Ovary (tissue), 9 donors: Measurements from ENCODE around the gene NXNL1. TPM values are rescaled to one million over a fixed set of nuclear protein-coding genes. Genes with fewer than 3 reads are reported as not detected.
"Not testable (repeated sequence)": the region's sequence is repeated elsewhere in the genome, so short reads cannot be mapped to it uniquely, and the experiment has no call there.

ENCODE experiments used
- DNase-seq, 5 donors: peaks; one replicate each; pipeline ENCODE4 v3.0.0-alpha.2; 2019 to 2020
- H3K27ac ChIP-seq, 2 donors: fragments of 200-600 bp; one replicate each; pipeline versions ENCODE4 v1.5.1 to v1.8.0; 2019 to 2022
- H3K27me3 ChIP-seq: fragments of 200-600 bp; one replicate; pipeline ENCODE4 v1.8.0; 2022
- H3K36me3 ChIP-seq: fragments of 200-600 bp; sonication (generic); one replicate; pipeline ENCODE4 v1.5.1; 2019
- H3K4me1 ChIP-seq: one replicate; pipeline ENCODE4 v1.8.1; 2013; ENCODE audit warnings: mild to moderate bottlenecking, moderate library complexity; ENCODE audit not compliant: insufficient read depth
- H3K4me3 ChIP-seq: fragments of 200-600 bp; sonication (generic); one replicate; pipeline ENCODE4 v1.5.1; 2017
- H3K9me3 ChIP-seq, 2 donors: fragments of 200-600 bp in 1 of 2; sonication (generic) in 1 of 2; one replicate each; pipeline versions ENCODE4 v1.5.1 to v1.8.1; 2013 to 2019; ENCODE audit warnings: mild to moderate bottlenecking in 1 of 2, moderate library complexity in 1 of 2
- EP300 ChIP-seq: sonication (generic); formaldehyde crosslinking; IDR thresholded peaks from one replicate; pipeline ENCODE4 v1.6.1; 2017; ENCODE audit warnings: antibody characterized with exemption
- POLR2A ChIP-seq: fragments of 450-650 bp; IDR thresholded peaks from one replicate; pipeline ENCODE4 v1.6.1; 2017; ENCODE audit warnings: antibody characterized with exemption, mild to moderate bottlenecking, moderate library complexity
- WGBS, 3 donors: extraction: QIAGEN DNeasy Blood & Tissue Kit in 1 of 3; methylation state at CpG; one replicate each; pipeline versions ENCODE4 v1.1.5 to v1.1.7; 2013 to 2017; 5-methylcytosine and 5-hydroxymethylcytosine counted together
- intact Hi-C, 4 donors: fragments of 100-400 bp; cut with DNase I; formaldehyde crosslinking; loops; one replicate each; pipeline versions ENCODE4 v1.11.0 to v1.15.1; 2022 to 2023
- polyA plus RNA-seq, 2 donors: library from polyadenylated mRNA; stranded (reverse); fragments of 200-250 nt in 1 of 2; fragments of 350-450 nt in 1 of 2; fragmentation: Illumina TruSeq in 1 of 2; extraction: RNeasy Lipid Tissue Mini Kit (QIAGEN cat#74804) in 1 of 2; gene quantifications; one replicate each; pipeline ENCODE4 v1.2.3, GENCODE V29; 2013 to 2014
- total RNA-seq, 7 donors: library from RNA; depleted of rRNA in 2 of 7; stranded (reverse); fragments of >200 nt in 2 of 7; fragmentation: NEBNext Ultra II Directional in 3 of 7; extraction: Animal tissue kit (Norgen Biotek cat#: 25700) in 3 of 7; gene quantifications; one replicate each; pipeline versions ENCODE4 v1.1.0 to v1.2.4, GENCODE V29; 2016 to 2023
- TF ChIP-seq, protein P1 (sequence below), 3 donors: fragments of 450-650 bp in 2 of 3; fragments of 200-600 bp in 1 of 3; IDR thresholded peaks; one replicate each; pipeline versions ENCODE4 v1.5.1 to v1.8.0; 2016 to 2022; ENCODE audit warnings: antibody characterized with exemption in 3 of 3, mild to moderate bottlenecking in 1 of 3
- donor health status: DM: no; HTN: no; CAD: no; lungs with moderate emphysema.
- donor health status: DM: no; HTN: no; CAD: no.
- donor health status: Bipolar disorder and iron deficiency.
- donor health status: DM: yes; HTN: yes; CAD: no.
- donor health status: DM: no; HTN: no; CAD: no.
- donor health status: DM: yes; HTN: yes; CAD: no.

NXNL1 gene
- total and polyA plus RNA-seq, 9 donors: 0.11 TPM; not detected in 8

DNA sequence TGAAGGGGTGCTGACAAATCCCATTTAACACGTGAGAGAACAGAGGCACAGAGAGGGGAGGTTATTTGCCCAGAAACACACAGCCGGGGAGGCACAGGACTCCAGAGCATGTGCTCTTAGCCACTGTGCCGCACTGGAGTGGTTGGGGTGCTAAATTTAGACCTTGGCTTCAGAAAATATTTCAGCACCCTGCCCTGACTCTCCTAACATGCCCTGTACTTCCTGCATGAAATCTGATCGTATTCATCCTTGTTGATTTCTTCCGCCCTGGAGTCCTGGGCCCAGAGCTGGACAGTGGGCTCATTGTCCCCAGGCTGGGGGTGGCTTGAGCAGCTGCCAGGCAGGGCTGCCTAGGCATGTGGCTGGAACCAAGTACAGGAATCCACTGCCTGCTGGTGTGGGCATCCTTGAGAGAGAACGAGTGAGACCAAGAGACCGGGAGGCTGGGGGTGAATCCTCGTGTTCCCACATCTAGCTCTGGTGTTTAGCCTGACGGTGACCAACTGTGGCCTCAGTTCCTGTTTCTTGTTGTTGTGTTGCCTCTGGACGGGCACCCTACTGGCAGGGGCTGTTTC lies 14.9 kb upstream of the NXNL1 start:
- no peaks in the 10 kb centered on the region for H3K36me3 ChIP-seq
- peaks cover 11% of the 10 kb centered on the region for H3K4me1 ChIP-seq
- no peaks in the 10 kb centered on the region for H3K27me3 ChIP-seq
- no peak for DNase-seq
- 51 to 58% (median 52%) methylated on average over 10 of the region's 10 CpGs for WGBS, 3 donors
- no peak overlapping the region for H3K27ac ChIP-seq
- no peaks in the 10 kb centered on the region for H3K9me3 ChIP-seq
- no peak overlapping the region for H3K4me3 ChIP-seq
- intact Hi-C loops: no loop called here
- TF ChIP-seq POLR2A: no peak
- no peak for TF ChIP-seq EP300
- TF ChIP-seq, protein P1, sequence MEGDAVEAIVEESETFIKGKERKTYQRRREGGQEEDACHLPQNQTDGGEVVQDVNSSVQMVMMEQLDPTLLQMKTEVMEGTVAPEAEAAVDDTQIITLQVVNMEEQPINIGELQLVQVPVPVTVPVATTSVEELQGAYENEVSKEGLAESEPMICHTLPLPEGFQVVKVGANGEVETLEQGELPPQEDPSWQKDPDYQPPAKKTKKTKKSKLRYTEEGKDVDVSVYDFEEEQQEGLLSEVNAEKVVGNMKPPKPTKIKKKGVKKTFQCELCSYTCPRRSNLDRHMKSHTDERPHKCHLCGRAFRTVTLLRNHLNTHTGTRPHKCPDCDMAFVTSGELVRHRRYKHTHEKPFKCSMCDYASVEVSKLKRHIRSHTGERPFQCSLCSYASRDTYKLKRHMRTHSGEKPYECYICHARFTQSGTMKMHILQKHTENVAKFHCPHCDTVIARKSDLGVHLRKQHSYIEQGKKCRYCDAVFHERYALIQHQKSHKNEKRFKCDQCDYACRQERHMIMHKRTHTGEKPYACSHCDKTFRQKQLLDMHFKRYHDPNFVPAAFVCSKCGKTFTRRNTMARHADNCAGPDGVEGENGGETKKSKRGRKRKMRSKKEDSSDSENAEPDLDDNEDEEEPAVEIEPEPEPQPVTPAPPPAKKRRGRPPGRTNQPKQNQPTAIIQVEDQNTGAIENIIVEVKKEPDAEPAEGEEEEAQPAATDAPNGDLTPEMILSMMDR (IDR thresholded peaks at IDR 0.05): no peak

- H3K27me3 ChIP-seq, H3K9me3 ChIP-seq, intact Hi-C loops, DNase-seq, H3K27ac ChIP-seq, H3K36me3 ChIP-seq, H3K4me3 ChIP-seq: not testable (repeated sequence)
- 64 to 74% (median 70%) methylated on average over 6 of the region's 6 CpGs for WGBS, 3 donors
- H3K4me1 ChIP-seq: peaks cover 11% of the 10 kb centered on the region
These were observed 14.3 kb upstream of the NXNL1 start for GRCh38 chr19:17475011-17475540.

DNA sequence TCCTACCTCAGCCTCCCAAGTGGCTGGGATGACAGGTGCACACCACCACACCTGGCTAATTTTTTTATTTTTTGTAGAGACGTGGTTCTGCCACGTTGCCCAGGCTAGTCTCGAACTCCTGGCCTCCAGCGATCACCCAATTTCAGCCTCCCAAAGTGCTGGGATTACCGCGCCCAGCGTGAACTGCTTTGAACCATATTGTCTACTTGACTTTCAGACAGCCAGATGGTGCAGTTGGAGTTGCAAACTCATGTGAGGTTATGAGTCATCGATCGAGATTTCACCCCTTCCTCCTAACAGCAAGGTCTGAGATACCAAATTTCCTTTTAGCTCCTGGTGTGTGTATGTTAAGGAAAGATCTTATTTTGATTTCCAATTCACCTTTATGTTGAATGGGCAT lies 12.3 kb upstream of the NXNL1 start:
- Histone ChIP-seq H3K4me3 (no peak overlapping the region), H3K27me3 (no peaks in the 10 kb centered on the region), H3K27ac (no peak overlapping the region), H3K4me1 (peaks cover 18% of the 10 kb centered on the region), H3K9me3 (no peaks in the 10 kb centered on the region), H3K36me3 (no peaks in the 10 kb centered on the region)
- intact Hi-C loops: loop anchor here in 2 of 4 donors (5.0 kb wide), 1 partner anchor 39 kb away; the partner anchor contains the start of gene PGLS (in 2 of the 2)
- no peak for DNase-seq
- TF ChIP-seq, protein P1 (IDR thresholded peaks at IDR 0.05): no peak
- no peak for TF ChIP-seq EP300
- TF ChIP-seq POLR2A: no peak
- 81 to 82% (median 82%) methylated on average over 9 of the region's 9 CpGs for WGBS, 3 donors

DNA sequence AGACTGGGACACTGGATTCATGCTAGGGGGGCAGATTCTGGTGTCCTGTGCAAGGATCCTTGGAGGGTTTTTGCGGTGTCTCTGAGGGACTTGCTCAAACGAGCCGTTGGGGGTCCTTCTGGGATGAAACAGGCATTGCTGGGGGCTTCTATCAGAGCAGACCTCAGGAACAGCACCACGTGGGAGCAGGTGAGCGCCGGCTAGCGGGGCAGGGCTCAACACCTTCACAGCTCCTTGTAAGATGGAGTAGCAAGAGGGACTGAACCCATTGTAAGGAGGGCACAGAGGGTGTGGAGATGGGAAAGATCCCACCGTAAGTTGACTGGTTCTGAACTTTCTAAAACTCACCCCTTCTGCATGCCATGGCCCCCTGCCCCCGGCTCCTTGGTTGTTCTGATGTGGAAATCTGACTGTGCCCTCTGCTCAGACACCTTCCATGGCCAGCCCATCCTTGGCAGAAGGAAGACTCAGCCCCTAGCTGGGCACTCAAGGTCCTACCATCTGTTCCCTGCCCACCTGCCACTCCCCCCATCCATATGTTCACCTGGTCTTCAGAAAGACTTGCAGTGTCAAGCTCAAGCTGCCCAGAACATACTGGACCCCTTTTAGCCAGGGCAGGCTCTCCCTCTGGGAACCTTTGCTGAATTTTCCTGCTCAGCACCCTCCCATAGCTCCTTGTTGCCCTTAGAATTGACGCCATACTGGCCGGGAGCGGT lies 10.8 kb upstream of the NXNL1 start:
- intact Hi-C loops: loop anchor here in 2 of 4 donors (5.0 kb wide), 1 partner anchor 41 kb away; the partner anchor contains the start of gene PGLS (in 2 of the 2)
- H3K4me1 ChIP-seq: peaks cover 18% of the 10 kb centered on the region
- peak overlapping the region; percentile 90 for H3K4me3 ChIP-seq
- no peak for TF ChIP-seq POLR2A
- TF ChIP-seq EP300: no peak
- TF ChIP-seq, protein P1 (IDR thresholded peaks at IDR 0.05): no peak
- H3K9me3 ChIP-seq: no peaks in the 10 kb centered on the region
- H3K27ac ChIP-seq: no peak overlapping the region
- H3K36me3 ChIP-seq: no peaks in the 10 kb centered on the region
- no peaks in the 10 kb centered on the region for H3K27me3 ChIP-seq
- no peak for DNase-seq
- WGBS, 3 donors: 45 to 50% (median 47%) methylated on average over 12 of the region's 12 CpGs
